ENCODE measurements around the gene FN3K. TPM values are rescaled to one million over a fixed set of nuclear protein-coding genes. Genes with fewer than 3 reads are reported as not detected.

The FN3K gene
- total RNA-seq, 6 experiments from 2014 or later: 29.6 to 61.6 (median 45.5) TPM

- Histone ChIP-seq H3K4me3 (no peak overlapping the region), H3K27ac (no peak overlapping the region), H3K9me3 (no peaks in the 10 kb centered on the region), H3K4me1 (no peaks in the 10 kb centered on the region), H3K27me3 (no peaks in the 10 kb centered on the region), H3K36me3 (peaks cover 0 to 17% (median under 1%) of the 10 kb centered on the region in 4 donors)
- WGBS (ENCODE audit: insufficient coverage, low coverage, low lambda C conversion rate, missing lambda C conversion rate): 88% methylated on average over 31 of the region's 48 CpGs
- ATAC-seq (peak in 2 of 4 donors; percentile 16 to 29), DNase-seq (no peak)
- intact Hi-C loops (cut with DNase I): no loop called here
- no peak for TF ChIP-seq POLR2A (IDR thresholded peaks at IDR 0.05)
- TF ChIP-seq, protein P1, sequence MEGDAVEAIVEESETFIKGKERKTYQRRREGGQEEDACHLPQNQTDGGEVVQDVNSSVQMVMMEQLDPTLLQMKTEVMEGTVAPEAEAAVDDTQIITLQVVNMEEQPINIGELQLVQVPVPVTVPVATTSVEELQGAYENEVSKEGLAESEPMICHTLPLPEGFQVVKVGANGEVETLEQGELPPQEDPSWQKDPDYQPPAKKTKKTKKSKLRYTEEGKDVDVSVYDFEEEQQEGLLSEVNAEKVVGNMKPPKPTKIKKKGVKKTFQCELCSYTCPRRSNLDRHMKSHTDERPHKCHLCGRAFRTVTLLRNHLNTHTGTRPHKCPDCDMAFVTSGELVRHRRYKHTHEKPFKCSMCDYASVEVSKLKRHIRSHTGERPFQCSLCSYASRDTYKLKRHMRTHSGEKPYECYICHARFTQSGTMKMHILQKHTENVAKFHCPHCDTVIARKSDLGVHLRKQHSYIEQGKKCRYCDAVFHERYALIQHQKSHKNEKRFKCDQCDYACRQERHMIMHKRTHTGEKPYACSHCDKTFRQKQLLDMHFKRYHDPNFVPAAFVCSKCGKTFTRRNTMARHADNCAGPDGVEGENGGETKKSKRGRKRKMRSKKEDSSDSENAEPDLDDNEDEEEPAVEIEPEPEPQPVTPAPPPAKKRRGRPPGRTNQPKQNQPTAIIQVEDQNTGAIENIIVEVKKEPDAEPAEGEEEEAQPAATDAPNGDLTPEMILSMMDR (IDR thresholded peaks at IDR 0.05): no peak
Measured at GRCh38 chr17:82729479-82730260, 5.7 kb upstream of the FN3K start.

GRCh38 chr17:82732118-82732743, 3.2 kb upstream of the FN3K start:
- peaks cover 0 to 8% (median 0%) of the 10 kb centered on the region in 4 donors for H3K36me3 ChIP-seq
- no peaks in the 10 kb centered on the region for H3K9me3 ChIP-seq
- WGBS (ENCODE audit: insufficient coverage, low coverage, low lambda C conversion rate, missing lambda C conversion rate): 84% methylated on average over 6 of the region's 13 CpGs
- no peak overlapping the region for H3K27ac ChIP-seq
- DNase-seq (no peak), ATAC-seq (no peak)
- intact Hi-C loops (cut with DNase I): no loop called here
- H3K4me3 ChIP-seq: no peak overlapping the region
- H3K27me3 ChIP-seq: no peaks in the 10 kb centered on the region
- TF ChIP-seq, protein P1 (IDR thresholded peaks at IDR 0.05): no peak
- TF ChIP-seq POLR2A (IDR thresholded peaks at IDR 0.05): no peak
- H3K4me1 ChIP-seq: peaks cover 0 to 8% (median 0%) of the 10 kb centered on the region in 4 donors

DNA sequence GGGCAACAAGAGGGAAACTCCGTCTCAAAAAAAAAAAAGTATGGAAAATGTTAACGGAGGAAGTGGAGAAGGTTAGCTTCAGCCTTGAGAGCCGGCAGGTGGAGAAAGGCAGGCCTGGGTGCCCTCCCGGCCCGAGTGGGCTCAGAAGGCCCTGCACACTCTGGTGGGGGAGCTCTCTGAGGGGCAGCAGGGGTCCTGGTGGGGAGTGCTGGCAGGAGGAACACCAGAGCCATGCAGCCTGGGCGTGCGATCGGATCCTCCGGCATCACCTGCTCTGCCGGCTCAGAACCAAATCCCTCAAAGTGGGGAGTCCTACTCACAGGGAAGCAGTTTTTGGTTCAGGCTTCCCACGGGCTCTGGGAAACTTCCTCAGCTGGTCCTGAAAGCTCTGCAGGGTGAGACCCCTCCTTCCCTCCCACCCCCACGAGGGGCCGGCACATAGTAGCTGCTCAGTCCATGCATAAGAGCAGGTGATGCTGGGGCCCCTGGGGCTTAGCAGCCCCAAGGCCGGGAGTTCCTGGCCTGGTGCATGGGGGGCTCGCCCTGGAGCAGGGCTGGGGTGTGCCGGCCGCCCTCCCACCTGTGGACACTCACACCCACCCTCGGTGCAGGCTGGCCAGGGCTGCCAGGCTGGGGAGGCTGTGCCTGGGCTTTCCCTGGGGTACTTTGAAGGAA, 1.2 kb downstream of the FN3K start:
- no peak for DNase-seq
- no peaks in the 10 kb centered on the region for H3K27me3 ChIP-seq
- H3K27ac ChIP-seq: peak overlapping the region in 2 of 3 donors; percentile 74 to 85
- TF ChIP-seq POLR2A (IDR thresholded peaks at IDR 0.05): no peak
- TF ChIP-seq, protein P1 (IDR thresholded peaks at IDR 0.05): no peak
- WGBS (ENCODE audit: insufficient coverage, low coverage, low lambda C conversion rate, missing lambda C conversion rate): 37% methylated on average over 2 of the region's 18 CpGs
- H3K36me3 ChIP-seq: peaks cover 0 to 18% (median 5%) of the 10 kb centered on the region in 4 donors
- H3K4me3 ChIP-seq: peak overlapping the region; percentile 46 to 72 (median 72)
- intact Hi-C loops (cut with DNase I): no loop called here
- ATAC-seq: no peak
- peaks cover 0 to 41% (median 5%) of the 10 kb centered on the region in 4 donors for H3K4me1 ChIP-seq
- H3K9me3 ChIP-seq: no peaks in the 10 kb centered on the region

DNA sequence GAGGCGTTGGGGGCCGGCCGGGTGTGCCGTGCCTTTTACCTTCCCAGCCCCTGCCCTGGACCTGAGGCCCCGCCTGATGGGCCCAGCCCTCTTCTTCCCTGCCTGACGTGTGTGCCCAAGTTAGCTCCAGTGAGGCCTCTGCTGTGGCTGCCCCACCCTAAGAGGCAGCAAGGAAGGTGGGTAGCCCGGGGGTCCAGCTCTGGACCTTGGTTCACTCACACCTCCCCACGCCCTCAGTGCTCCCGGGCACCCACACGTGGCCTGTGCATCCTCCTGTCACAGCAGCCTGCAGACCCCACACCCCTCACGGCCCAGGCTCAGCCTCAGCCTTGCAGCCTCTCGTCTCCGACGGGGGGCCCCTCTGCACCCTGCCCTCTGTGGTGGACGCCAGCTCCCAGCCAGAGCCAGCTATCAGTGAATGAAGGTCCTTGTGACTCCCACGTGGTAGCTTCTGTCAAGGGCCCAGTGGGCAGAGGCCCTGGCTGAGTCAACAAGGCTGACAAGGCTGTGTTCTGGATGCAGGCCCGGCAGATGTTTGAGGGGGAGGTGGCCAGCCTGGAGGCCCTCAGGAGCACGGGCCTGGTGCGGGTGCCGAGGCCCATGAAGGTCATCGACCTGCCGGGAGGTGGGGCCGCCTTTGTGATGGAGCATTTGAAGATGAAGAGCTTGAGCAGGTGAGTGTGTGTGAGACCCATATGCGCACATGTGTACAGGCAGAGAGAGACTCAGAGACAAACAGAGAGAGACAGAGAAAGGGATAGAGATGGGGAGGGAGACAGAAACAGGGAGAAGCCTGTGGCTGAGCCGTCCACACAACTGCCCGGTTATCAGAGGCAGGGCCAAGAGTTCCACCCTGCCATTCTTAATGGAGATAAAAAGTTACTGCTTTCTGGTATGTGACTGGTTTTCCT, 2.8 kb downstream of the FN3K start:
- Histone ChIP-seq H3K4me3 (no peak overlapping the region), H3K27me3 (no peaks in the 10 kb centered on the region), H3K27ac (peak overlapping the region; percentile 29 to 89 (median 77)), H3K9me3 (no peaks in the 10 kb centered on the region), H3K36me3 (peaks cover 0 to 32% (median 7%) of the 10 kb centered on the region in 4 donors), H3K4me1 (peaks cover 0 to 47% (median 9%) of the 10 kb centered on the region in 4 donors)
- DNase-seq: peak; percentile 90 to 97 (median 96)
- WGBS (ENCODE audit: insufficient coverage, low coverage, low lambda C conversion rate, missing lambda C conversion rate): 29% methylated on average over 17 of the region's 26 CpGs
- intact Hi-C loops (cut with DNase I): no loop called here
- TF ChIP-seq, protein P1 (IDR thresholded peaks at IDR 0.05): no peak
- no peak for TF ChIP-seq POLR2A (IDR thresholded peaks at IDR 0.05)
- peak; percentile 77 to 83 (median 80) for ATAC-seq
